Activated CD8-positive, alpha-beta memory T cell treated with anti-CD3 and anti-CD28 coated beads, Interleukin-2, amount 10 ng/mL, durations not matched to agents 7 days and 5 days (primary cell): ENCODE data around the gene KRT28. TPM values are rescaled to one million over a fixed set of nuclear protein-coding genes. Genes with fewer than 3 reads are reported as not detected.

Source experiments
- ATAC-seq: fragments of 150-1000 bp; cut with Tn5 transposase; one replicate; pipeline ENCODE4 v1.10.0; 2021; ENCODE audit warnings: moderate library complexity
- CTCF ChIA-PET: fragments of 350-600 bp; sonication (Branson Sonifier 250); formaldehyde crosslinking; loops from one replicate; lab custom pipeline; 2021; ENCODE audit warnings: antibody characterized with exemption; lab: Charles Lee
- DNase-seq: peaks from one replicate; pipeline ENCODE4 v3.0.0-alpha.2; 2020
- H3K27ac Mint-ChIP-seq: one replicate; pipeline ENCODE4 v1.8.0; 2021; ENCODE audit warnings: mild to moderate bottlenecking, mixed read lengths
- H3K27me3 Mint-ChIP-seq: one replicate; pipeline ENCODE4 v1.8.0; 2021; ENCODE audit warnings: mixed read lengths
- H3K36me3 Mint-ChIP-seq: one replicate; pipeline ENCODE4 v1.8.0; 2021; ENCODE audit warnings: mild to moderate bottlenecking, mixed read lengths
- H3K4me1 Mint-ChIP-seq: one replicate; pipeline ENCODE4 v1.8.0; 2021; ENCODE audit warnings: mixed read lengths
- H3K4me3 Mint-ChIP-seq: one replicate; pipeline ENCODE4 v1.8.0; 2021; ENCODE audit warnings: mild to moderate bottlenecking, moderate library complexity, mixed read lengths
- H3K9me3 Mint-ChIP-seq: one replicate; pipeline ENCODE4 v1.8.0; 2022; ENCODE audit warnings: low read depth, mixed read lengths
- total RNA-seq, 2 experiments: library from RNA; stranded (reverse); gene quantifications; one replicate each; pipeline ENCODE4 v1.2.3, GENCODE V29; 2021

Gene KRT28
- total RNA-seq, 2 experiments from 2014 or later: not detected

DNA sequence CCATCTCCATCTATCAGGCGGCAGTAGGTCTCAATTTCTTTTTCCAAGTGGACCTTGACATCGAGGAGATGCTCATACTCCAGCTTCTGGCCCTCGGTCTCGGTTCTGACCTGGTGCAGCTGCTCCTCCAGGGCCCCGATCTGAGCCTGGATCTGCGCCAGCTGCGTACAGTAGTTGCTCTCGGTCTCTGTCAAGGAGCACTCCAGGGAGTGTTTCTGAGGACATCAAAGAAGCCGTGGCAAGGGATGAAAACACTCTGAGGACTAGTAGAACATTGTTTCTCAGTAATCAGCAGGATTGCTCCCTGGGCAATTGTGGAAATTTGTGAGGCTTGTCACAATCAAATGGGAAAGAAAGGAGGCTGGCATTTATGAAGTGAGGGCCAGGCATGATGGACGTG lies 5.9 kb downstream of the KRT28 start:
- Mint-ChIP-seq H3K4me3 (no peak overlapping the region), H3K27me3 (peaks cover 41% of the 10 kb centered on the region), H3K27ac (no peak overlapping the region), H3K9me3 (no peaks in the 10 kb centered on the region), H3K36me3 (no peaks in the 10 kb centered on the region), H3K4me1 (no peaks in the 10 kb centered on the region)
- DNase-seq (no peak), ATAC-seq (no peak)
- CTCF ChIA-PET: no interaction called here

DNA sequence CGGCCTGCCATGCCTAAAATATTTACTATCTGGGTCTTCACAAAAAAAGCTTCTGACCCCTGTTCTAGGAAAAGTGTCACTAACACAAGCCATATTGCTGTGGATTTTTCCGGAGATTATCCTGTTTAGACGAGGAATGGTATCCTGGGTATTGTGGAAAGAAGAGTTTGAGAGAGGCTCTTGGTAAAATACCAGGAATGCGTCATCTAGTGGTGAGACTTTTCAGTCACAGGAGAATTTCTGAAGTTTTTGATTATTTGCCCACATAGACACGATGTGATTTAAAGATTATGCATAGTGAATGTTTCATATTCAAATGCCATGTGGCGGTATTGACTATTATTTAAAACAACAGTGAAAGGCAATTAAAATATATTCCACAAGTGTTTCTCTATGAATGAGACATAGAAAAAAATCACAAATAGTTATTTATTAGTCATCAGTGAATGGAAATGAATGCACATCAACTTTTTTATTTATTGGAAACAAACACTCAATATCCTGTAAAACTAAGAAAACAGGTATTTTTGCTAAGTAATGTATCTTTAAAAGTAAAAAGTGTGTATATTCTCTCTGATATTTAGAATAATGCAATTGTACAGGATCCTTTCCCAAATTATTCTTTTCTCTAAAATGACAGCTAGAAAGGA lies 7.8 kb downstream of the KRT28 start:
- no peak for ATAC-seq
- peaks cover 37% of the 10 kb centered on the region for H3K27me3 Mint-ChIP-seq
- CTCF ChIA-PET: interaction anchor here (0.9 to 1.2 kb wide), 3 partner anchors 11 to 21 kb away, joined by 3 to 8 read pairs (median 3); no protein-coding TSS in a partner anchor

DNA sequence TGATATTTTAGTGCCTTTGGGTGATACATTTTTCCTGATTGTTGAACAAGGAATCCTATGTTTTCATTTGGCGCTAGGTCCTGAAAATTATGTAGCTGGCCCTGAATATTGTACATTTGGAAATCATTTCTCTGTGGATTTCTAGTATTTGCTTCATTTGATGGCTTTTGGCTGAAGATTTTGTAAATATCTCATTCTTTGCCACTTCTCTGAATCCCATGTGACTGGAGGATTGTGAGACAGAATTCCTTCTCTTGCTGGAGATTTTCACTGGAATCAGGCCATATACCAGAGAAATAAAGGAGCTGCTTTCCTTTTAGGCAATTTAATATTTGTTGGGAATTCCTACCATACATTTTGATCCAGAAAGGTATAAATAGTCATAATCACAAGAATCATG lies 8.6 kb downstream of the KRT28 start:
- H3K27me3 Mint-ChIP-seq: peaks cover 32% of the 10 kb centered on the region
- no peak overlapping the region for H3K4me3 Mint-ChIP-seq
- CTCF ChIA-PET: interaction anchor here (0.6 to 1.2 kb wide), 5 partner anchors 12 to 400 kb away, joined by 3 to 8 read pairs (median 3); no protein-coding TSS in a partner anchor
- H3K4me1 Mint-ChIP-seq: no peaks in the 10 kb centered on the region
- no peaks in the 10 kb centered on the region for H3K36me3 Mint-ChIP-seq
- no peak overlapping the region for H3K27ac Mint-ChIP-seq
- no peaks in the 10 kb centered on the region for H3K9me3 Mint-ChIP-seq
- no peak for DNase-seq
- ATAC-seq: no peak

More for the DNA sequence above, 7.8 kb downstream of the KRT28 start:
- Mint-ChIP-seq H3K9me3 (no peaks in the 10 kb centered on the region), H3K36me3 (no peaks in the 10 kb centered on the region), H3K4me1 (no peaks in the 10 kb centered on the region), H3K4me3 (no peak overlapping the region), H3K27ac (no peak overlapping the region)
- DNase-seq: no peak

DNA sequence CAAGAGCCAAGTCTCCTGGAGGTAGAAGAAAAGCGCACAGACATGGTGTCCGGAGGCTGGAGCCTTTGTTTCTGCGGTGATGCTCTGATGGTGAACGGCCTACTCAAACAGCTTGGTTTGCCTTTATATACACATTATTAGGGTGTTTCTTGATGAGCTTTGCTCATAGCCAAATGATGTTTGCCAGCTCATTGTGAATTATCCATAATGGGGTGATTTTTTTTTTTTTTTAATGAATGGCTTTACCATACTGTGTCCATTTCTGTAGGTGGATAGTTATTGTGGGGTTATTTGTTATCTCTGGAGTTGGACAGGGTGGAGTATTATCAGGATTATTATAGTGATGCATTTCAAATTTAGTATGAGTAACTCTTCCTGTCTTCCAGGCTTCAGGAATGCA lies 17.3 kb downstream of the KRT28 start, which contains the start of gene KRT27:
KRT27 (minus strand) TSS at position 101 of the 400 bp plus-strand sequence; CDS start at position 44, 57 bp downstream.
- CTCF ChIA-PET: no interaction called here

DNA sequence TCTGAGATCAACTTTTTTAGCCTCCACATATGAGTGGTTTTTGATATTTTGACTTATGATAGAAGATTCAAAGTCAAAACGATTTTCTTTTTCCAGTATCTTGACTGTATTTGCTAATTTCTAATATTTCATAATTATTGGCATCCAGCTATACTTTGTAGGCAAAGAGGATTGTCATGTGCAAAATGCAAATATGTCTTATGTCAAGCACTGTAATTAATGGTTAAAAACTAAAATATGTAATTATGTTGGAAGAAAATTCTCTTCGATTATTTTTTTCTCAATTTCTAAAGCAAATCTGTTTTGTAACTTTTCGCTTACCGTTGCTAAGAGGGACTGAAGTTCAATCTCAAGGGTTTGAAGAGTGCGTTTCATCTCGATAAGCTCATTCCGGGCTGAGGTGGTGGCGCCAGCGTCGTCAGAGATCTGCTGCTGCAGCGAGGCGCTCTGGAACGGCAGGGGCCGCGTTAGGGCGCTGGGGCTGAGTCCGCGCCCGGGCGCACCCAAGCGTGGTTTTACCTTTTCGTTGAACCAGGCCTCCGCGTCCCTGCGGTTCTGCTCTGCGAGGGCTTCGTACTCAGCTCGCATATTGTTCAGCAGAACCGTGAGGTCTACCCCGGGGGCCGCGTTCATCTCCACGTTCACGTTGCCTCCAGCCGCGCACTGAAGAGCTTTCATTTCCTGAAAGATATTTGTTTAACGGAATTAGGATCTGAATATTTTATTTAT lies 20.4 kb downstream of the KRT28 start:
- CTCF ChIA-PET: no interaction called here
- Mint-ChIP-seq H3K4me3 (peak overlapping the region; percentile 50), H3K9me3 (no peaks in the 10 kb centered on the region), H3K27ac (no peak overlapping the region), H3K27me3 (peaks cover 73% of the 10 kb centered on the region), H3K4me1 (no peaks in the 10 kb centered on the region), H3K36me3 (no peaks in the 10 kb centered on the region)
- no peak for ATAC-seq
- DNase-seq: no peak

More for the DNA sequence above, 17.3 kb downstream of the KRT28 start, which contains the start of gene KRT27:
- no peaks in the 10 kb centered on the region for H3K36me3 Mint-ChIP-seq
- H3K4me3 Mint-ChIP-seq: no peak within 1 kb of the TSS
- DNase-seq (no peak), ATAC-seq (no peak)
- H3K9me3 Mint-ChIP-seq: no peaks in the 10 kb centered on the region
- peaks cover 47% of the 10 kb centered on the region for H3K27me3 Mint-ChIP-seq
- no peak within 1 kb of the TSS for H3K27ac Mint-ChIP-seq
- no peaks in the 10 kb centered on the region for H3K4me1 Mint-ChIP-seq

DNA sequence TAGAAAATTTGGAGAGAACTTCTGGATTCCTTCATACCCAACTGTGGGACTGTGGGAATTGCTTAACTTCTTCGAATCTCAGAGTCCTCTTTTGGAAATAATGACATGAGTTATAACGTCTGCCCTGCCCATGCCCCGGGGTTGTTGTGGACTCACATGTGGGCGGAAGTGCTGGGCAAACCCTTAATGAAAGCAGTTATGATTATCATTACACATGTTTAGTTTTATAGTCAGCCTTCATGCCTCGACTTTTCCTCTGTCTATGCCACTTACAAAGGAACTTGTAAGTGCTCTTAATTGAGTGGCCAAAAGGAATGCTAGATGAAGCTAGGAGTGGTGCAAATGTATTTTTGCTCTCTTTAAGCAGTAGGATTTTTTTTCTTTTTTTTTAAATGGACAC lies 21.3 kb downstream of the KRT28 start:
- peaks cover 75% of the 10 kb centered on the region for H3K27me3 Mint-ChIP-seq
- DNase-seq: no peak
- H3K4me1 Mint-ChIP-seq: no peaks in the 10 kb centered on the region
- CTCF ChIA-PET: no interaction called here
- no peaks in the 10 kb centered on the region for H3K36me3 Mint-ChIP-seq
- no peak for ATAC-seq
- H3K9me3 Mint-ChIP-seq: no peaks in the 10 kb centered on the region
- H3K4me3 Mint-ChIP-seq: no peak overlapping the region
- no peak overlapping the region for H3K27ac Mint-ChIP-seq

DNA sequence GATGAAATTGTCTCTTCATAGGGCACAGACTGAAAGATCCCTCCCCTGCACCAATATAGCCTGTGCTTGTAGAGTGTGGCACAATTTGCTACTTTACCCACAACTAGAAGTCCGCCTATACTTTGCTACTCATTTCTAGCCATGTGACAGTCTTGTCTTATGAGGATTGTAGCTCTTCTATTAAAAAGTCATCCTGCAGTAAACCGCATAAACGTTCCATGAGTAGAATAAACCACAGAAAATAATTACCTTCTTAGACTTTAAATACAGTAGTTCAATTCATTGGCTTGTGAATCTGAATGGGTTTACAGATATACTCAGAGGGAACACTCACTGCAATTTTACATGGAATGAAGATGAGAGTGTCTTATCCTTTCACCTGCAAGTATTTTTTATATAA lies 21.8 kb downstream of the KRT28 start:
- CTCF ChIA-PET: no interaction called here

DNA sequence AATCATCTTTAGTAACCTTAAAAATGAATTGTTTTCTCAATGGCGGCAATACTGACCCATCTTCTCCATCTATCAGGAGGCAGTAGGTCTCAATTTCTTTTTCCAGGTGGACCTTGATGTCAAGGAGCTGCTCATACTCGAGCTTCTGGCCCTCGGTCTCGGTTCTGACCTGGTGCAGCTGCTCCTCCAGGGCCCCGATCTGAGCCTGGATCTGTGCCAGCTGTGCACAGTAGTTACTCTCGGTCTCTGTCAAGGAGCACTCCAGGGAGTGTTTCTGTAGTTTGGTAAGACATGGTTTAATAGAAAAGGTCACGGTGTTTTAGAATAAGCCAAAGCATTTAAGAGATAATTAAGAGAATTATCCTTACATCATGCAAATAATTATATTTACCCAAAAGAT lies 22.3 kb downstream of the KRT28 start:
- ATAC-seq (no peak), DNase-seq (no peak)
- no peaks in the 10 kb centered on the region for H3K9me3 Mint-ChIP-seq
- no peaks in the 10 kb centered on the region for H3K4me1 Mint-ChIP-seq
- CTCF ChIA-PET: no interaction called here
- no peaks in the 10 kb centered on the region for H3K36me3 Mint-ChIP-seq
- H3K4me3 Mint-ChIP-seq: no peak overlapping the region
- H3K27ac Mint-ChIP-seq: no peak overlapping the region
- peaks cover 72% of the 10 kb centered on the region for H3K27me3 Mint-ChIP-seq

More for the DNA sequence above, 21.8 kb downstream of the KRT28 start:
- no peaks in the 10 kb centered on the region for H3K4me1 Mint-ChIP-seq
- no peak for ATAC-seq
- H3K9me3 Mint-ChIP-seq: no peaks in the 10 kb centered on the region
- H3K27ac Mint-ChIP-seq: no peak overlapping the region
- H3K27me3 Mint-ChIP-seq: peaks cover 72% of the 10 kb centered on the region
- no peak for DNase-seq
- H3K4me3 Mint-ChIP-seq: no peak overlapping the region
- no peaks in the 10 kb centered on the region for H3K36me3 Mint-ChIP-seq

DNA sequence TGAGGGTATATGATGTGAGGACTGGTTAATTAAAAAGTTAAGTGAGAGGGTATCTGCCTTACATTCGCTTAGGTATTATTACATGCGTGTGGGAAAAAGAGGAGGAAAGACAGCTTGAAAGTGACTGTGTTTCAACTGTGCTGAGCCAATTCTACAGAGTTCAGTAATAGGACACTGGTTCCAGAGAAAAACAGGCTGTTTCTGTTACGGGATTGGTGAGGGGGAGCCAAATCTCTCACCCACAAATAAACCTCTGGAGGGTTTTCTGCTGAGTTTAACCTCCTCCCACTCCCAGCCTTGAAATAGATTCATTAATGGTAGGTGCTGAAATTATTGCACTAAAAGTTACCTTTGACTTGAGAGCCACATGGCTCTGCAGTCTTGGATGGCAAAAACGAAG lies 23.8 kb downstream of the KRT28 start:
- no peaks in the 10 kb centered on the region for H3K4me1 Mint-ChIP-seq
- CTCF ChIA-PET: interaction anchor here (0.6 kb wide), 1 partner anchor 67 kb away, joined by 3 read pairs; no protein-coding TSS in a partner anchor
- no peak for ATAC-seq
- H3K9me3 Mint-ChIP-seq: no peaks in the 10 kb centered on the region
- no peak overlapping the region for H3K27ac Mint-ChIP-seq
- H3K4me3 Mint-ChIP-seq: no peak overlapping the region
- H3K27me3 Mint-ChIP-seq: peaks cover 76% of the 10 kb centered on the region
- no peak for DNase-seq
- H3K36me3 Mint-ChIP-seq: no peaks in the 10 kb centered on the region

DNA sequence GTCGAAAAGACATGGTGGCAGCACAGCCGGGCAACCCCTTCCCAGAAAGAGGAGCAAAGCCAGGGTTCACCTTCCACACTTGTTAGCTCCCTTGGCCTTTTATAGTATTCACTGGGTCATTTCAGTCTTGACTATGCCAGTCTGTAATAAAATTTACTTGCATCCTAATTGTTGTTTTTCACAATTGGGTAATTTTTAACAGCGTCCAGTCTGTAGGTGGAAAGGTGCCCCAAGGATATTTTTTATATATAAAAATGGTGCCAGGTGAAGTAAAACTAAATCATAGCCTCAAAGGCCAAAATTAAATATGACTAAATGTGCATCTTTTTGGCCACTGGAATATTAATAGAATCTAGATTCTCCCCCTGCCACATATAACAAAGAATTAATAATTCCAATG lies 27.7 kb downstream of the KRT28 start, which contains the start of gene KRT26:
KRT26 (minus strand) TSS at position 101 of the 400 bp plus-strand sequence; CDS start at position 13, 88 bp downstream.
- ATAC-seq (no peak), DNase-seq (no peak)
- Mint-ChIP-seq H3K9me3 (no peaks in the 10 kb centered on the region), H3K4me3 (no peak within 1 kb of the TSS), H3K4me1 (no peaks in the 10 kb centered on the region), H3K27me3 (peaks cover 54% of the 10 kb centered on the region), H3K27ac (no peak within 1 kb of the TSS), H3K36me3 (no peaks in the 10 kb centered on the region)
- CTCF ChIA-PET: no interaction called here

DNA sequence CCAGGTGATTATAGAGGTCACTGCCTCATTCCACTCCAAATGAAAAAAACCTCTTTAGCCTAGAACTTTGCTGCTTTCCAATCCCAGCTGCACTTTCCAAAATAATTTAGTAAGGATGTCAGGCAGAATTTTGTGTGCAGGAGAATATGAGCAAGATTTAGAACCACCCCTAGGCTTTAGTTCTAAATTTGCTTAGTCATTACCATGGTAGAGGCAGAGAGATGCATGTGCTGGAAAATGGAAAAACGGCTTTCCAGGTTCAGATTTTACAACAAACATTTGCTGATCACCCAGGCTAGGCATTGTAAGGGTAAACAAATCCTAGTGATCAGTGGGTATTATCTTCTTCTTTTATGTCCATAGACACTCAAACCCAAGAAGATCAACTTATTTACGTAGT lies 34.1 kb downstream of the KRT28 start:
- Mint-ChIP-seq H3K4me1 (no peaks in the 10 kb centered on the region), H3K9me3 (peaks cover 13% of the 10 kb centered on the region), H3K36me3 (peaks cover 3% of the 10 kb centered on the region), H3K27ac (no peak overlapping the region), H3K27me3 (peaks cover 32% of the 10 kb centered on the region), H3K4me3 (no peak overlapping the region)
- ATAC-seq (no peak), DNase-seq (no peak)
- CTCF ChIA-PET: no interaction called here

DNA sequence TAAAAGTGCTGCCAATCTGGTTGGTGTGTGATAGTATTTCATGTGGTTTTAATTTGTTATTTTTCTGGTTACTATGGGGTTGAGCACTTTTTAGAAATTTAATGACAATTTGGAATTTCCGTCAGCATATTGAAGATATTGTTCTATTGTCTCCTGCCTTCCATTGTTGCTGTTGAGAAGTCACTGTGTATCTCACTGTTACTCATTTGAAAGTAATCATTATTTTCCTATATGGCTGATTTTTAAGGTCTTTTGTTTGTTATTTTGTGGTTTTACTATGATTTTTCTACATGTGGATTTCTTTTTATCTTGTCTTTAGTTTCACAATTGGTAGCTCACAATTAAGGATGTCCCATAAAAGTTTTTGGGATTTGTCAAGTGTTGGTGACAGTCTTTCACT lies 36.0 kb downstream of the KRT28 start:
- Mint-ChIP-seq H3K27me3 (peaks cover 36% of the 10 kb centered on the region), H3K4me3 (no peak overlapping the region), H3K36me3 (peaks cover 4% of the 10 kb centered on the region), H3K27ac (no peak overlapping the region), H3K4me1 (no peaks in the 10 kb centered on the region), H3K9me3 (peaks cover 21% of the 10 kb centered on the region)
- ATAC-seq (no peak), DNase-seq (no peak)
- CTCF ChIA-PET: no interaction called here

DNA sequence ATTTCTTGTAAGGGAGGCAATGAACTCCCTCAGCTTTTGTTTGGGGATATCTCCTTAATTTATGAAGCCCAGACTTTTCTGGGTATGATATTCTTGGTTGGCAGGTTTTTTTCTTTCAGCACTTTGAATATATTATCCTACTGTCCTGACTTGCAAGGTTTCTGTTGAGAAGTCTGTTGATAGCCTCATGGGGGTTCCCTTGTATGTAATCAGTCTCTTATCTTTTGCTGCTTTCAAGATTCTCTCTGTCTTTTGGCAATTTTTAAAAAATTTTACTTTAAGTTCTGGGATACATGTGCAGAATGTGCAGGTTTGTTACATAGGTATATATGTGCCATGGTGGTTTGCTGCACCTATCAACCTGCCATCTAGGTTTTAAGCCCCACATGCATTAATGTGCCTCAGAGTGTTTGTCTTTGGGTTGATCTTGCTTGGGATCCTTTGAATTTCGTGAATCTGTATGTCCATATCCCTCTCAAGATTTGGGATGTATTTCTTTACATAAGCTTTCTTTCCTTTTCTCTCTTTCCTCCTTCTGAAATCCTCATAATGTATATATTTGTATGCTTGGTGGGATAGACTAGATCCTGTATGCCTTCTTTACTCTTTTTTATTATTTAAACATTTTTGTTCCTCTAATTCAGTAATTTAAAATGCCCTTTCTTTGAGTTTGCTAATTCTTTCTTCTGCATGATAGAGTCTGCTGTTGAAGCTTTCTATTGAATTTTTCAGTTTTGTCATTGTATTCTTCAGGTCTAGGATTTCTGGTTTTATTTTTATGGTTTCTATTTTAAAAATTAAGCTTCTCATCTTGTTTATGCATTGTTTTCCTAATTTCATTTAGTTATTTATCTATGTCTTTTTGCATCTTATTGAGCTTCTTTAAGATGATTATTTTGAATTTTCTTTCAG lies 39.4 kb downstream of the KRT28 start:
- Mint-ChIP-seq H3K4me1 (no peaks in the 10 kb centered on the region), H3K4me3 (no peak overlapping the region), H3K27ac (no peak overlapping the region), H3K9me3 (peaks cover 23% of the 10 kb centered on the region), H3K27me3 (peaks cover 38% of the 10 kb centered on the region), H3K36me3 (peaks cover 4% of the 10 kb centered on the region)
- CTCF ChIA-PET: interaction anchor here (1.2 kb wide), 2 partner anchors 28 to 142 kb away, joined by 3 read pairs; no protein-coding TSS in a partner anchor
- no peak for DNase-seq
- ATAC-seq: no peak
